Right atrium auricular region (tissue), 2 donors: ENCODE measurements around the gene MPV17L2. TPM values are rescaled to one million over a fixed set of nuclear protein-coding genes. Genes with fewer than 3 reads are reported as not detected.

Experiments
- DNase-seq: peaks from one replicate; pipeline ENCODE4 v3.0.0-alpha.2; 2019; ENCODE audit warnings: low spot score
- H3K27ac ChIP-seq, 2 donors: fragments of 200-600 bp; sonication (generic); 1 replicate in 1 of 2; 2 replicates in 1 of 2; pipeline ENCODE4 v1.5.1; 2016 to 2019
- H3K27me3 ChIP-seq, 2 donors: fragments of 200-600 bp; sonication (generic); one replicate each; pipeline versions ENCODE4 v1.5.1 to v1.6.0; 2017 to 2019
- H3K36me3 ChIP-seq: fragments of 200-600 bp; sonication (generic); one replicate; pipeline ENCODE4 v1.5.1; 2016
- H3K4me1 ChIP-seq, 2 donors: fragments of 200-600 bp; sonication (generic); one replicate each; pipeline versions ENCODE4 v1.5.1 to v1.6.0; 2017 to 2019
- H3K4me3 ChIP-seq, 2 donors: fragments of 200-600 bp; sonication (generic); 1 replicate in 1 of 2; 2 replicates in 1 of 2; pipeline ENCODE4 v1.5.1; 2017 to 2019; ENCODE audit warnings: mild to moderate bottlenecking in 1 of 2, moderate library complexity in 1 of 2
- H3K9me3 ChIP-seq, 2 donors: fragments of 200-600 bp; sonication (generic); one replicate each; pipeline ENCODE4 v1.5.1; 2019
- total RNA-seq, 2 donors: library from RNA; depleted of rRNA; stranded (reverse); fragments of >200 nt; gene quantifications; one replicate each; pipeline ENCODE4 v1.1.0, GENCODE V29; 2016
- TF ChIP-seq, protein P1 (sequence below), 2 donors: fragments of 200-600 bp; sonication (generic); IDR thresholded peaks; one replicate each; pipeline ENCODE4 v1.5.1; 2019; ENCODE audit warnings: antibody characterized with exemption in 2 of 2

The MPV17L2 gene
- total RNA-seq, 2 donors from 2014 or later: 28.3 to 40.8 TPM

DNA sequence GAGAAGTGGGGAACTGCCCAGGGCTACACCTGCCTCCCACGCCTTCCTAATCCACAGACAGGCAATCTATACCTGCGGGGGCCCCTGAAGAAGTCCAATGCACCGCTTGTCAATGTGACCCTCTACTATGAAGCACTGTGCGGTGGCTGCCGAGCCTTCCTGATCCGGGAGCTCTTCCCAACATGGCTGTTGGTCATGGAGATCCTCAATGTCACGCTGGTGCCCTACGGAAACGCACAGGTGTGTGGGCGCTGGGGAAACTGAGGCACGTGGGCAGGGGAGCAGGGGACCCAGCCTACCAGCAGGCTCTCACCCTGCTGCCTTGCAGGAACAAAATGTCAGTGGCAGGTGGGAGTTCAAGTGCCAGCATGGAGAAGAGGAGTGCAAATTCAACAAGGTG, 18.0 kb upstream of the MPV17L2 start:
- no peak for DNase-seq
- Histone ChIP-seq H3K9me3 (no peaks in the 10 kb centered on the region), H3K4me1 (peaks cover 0 to 30% of the 10 kb centered on the region in 2 donors), H3K27me3 (no peaks in the 10 kb centered on the region), H3K27ac (no peak overlapping the region), H3K4me3 (peak overlapping the region in 1 of 2 donors; percentile 71), H3K36me3 (no peaks in the 10 kb centered on the region)
- TF ChIP-seq, protein P1, sequence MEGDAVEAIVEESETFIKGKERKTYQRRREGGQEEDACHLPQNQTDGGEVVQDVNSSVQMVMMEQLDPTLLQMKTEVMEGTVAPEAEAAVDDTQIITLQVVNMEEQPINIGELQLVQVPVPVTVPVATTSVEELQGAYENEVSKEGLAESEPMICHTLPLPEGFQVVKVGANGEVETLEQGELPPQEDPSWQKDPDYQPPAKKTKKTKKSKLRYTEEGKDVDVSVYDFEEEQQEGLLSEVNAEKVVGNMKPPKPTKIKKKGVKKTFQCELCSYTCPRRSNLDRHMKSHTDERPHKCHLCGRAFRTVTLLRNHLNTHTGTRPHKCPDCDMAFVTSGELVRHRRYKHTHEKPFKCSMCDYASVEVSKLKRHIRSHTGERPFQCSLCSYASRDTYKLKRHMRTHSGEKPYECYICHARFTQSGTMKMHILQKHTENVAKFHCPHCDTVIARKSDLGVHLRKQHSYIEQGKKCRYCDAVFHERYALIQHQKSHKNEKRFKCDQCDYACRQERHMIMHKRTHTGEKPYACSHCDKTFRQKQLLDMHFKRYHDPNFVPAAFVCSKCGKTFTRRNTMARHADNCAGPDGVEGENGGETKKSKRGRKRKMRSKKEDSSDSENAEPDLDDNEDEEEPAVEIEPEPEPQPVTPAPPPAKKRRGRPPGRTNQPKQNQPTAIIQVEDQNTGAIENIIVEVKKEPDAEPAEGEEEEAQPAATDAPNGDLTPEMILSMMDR (IDR thresholded peaks at IDR 0.05): no peak

- no peaks in the 10 kb centered on the region for H3K27me3 ChIP-seq
- no peak overlapping the region for H3K4me3 ChIP-seq
- H3K4me1 ChIP-seq: peaks cover 0 to 20% of the 10 kb centered on the region in 2 donors
- TF ChIP-seq, protein P1 (IDR thresholded peaks at IDR 0.05): no peak
- no peaks in the 10 kb centered on the region for H3K9me3 ChIP-seq
- no peak for DNase-seq
- no peaks in the 10 kb centered on the region for H3K36me3 ChIP-seq
- H3K27ac ChIP-seq: no peak overlapping the region
These were observed 16.4 kb upstream of the MPV17L2 start for GRCh38 chr19:18176367-18177310.

- TF ChIP-seq, protein P1 (IDR thresholded peaks at IDR 0.05): no peak
- H3K27me3 ChIP-seq: no peaks in the 10 kb centered on the region
- H3K9me3 ChIP-seq: no peaks in the 10 kb centered on the region
- H3K36me3 ChIP-seq: no peaks in the 10 kb centered on the region
- H3K4me1 ChIP-seq: no peaks in the 10 kb centered on the region
- H3K4me3 ChIP-seq: no peak overlapping the region
- no peak for DNase-seq
- no peak overlapping the region for H3K27ac ChIP-seq
These were observed 13.1 kb upstream of the MPV17L2 start for GRCh38 chr19:18179957-18180356.

DNA sequence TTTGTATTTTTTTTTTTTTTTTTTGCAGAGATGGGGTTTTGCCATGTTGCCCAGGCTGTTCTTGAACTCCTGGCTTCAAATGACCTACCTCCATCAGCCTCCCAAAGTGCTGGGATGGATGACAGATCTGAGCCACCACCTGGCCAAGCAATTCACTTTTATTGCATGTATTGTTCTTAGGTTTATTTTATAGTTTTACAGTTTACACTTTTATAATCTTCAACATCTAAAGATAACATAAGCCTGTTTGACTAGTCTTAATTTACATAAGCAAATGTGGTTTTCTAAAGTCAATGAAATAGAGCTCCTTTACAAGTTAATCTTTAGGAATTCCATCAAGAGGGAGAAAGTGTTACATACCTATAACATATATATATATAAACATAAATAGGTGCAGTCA, 9.5 kb upstream of the MPV17L2 start:
- Histone ChIP-seq H3K27ac (no peak overlapping the region), H3K36me3 (no peaks in the 10 kb centered on the region), H3K27me3 (no peaks in the 10 kb centered on the region), H3K4me1 (no peaks in the 10 kb centered on the region), H3K9me3 (no peaks in the 10 kb centered on the region), H3K4me3 (no peak overlapping the region)
- TF ChIP-seq, protein P1 (IDR thresholded peaks at IDR 0.05): no peak
- DNase-seq: no peak

GRCh38 chr19:18185538-18185937, 7.5 kb upstream of the MPV17L2 start:
- TF ChIP-seq, protein P1 (IDR thresholded peaks at IDR 0.05): no peak
- Histone ChIP-seq H3K4me1 (no peaks in the 10 kb centered on the region), H3K27me3 (no peaks in the 10 kb centered on the region), H3K36me3 (no peaks in the 10 kb centered on the region), H3K9me3 (no peaks in the 10 kb centered on the region), H3K4me3 (no peak overlapping the region), H3K27ac (no peak overlapping the region)
- DNase-seq: no peak
